Right renal pelvis (tissue), 4 donors: Measurements from ENCODE around the gene ITGA11. TPM values are rescaled to one million over a fixed set of nuclear protein-coding genes. Genes with fewer than 3 reads are reported as not detected.

Experiments used
- DNase-seq, 4 donors: peaks; one replicate each; pipeline ENCODE4 v3.0.0-alpha.2; 2013; ENCODE audit warnings: low read depth in 4 of 4, low spot score in 3 of 4, missing footprints in 1 of 4
- polyA plus RNA-seq, 4 donors: library from polyadenylated mRNA; unstranded; fragments of 120-200 nt; gene quantifications; one replicate each; pipeline ENCODE4 v1.2.1, GENCODE V29; 2013; ENCODE audit not compliant: insufficient read length in 4 of 4

ITGA11 gene
- polyA plus RNA-seq, 4 donors: 3.0 to 5.4 (median 4.2) TPM

DNA sequence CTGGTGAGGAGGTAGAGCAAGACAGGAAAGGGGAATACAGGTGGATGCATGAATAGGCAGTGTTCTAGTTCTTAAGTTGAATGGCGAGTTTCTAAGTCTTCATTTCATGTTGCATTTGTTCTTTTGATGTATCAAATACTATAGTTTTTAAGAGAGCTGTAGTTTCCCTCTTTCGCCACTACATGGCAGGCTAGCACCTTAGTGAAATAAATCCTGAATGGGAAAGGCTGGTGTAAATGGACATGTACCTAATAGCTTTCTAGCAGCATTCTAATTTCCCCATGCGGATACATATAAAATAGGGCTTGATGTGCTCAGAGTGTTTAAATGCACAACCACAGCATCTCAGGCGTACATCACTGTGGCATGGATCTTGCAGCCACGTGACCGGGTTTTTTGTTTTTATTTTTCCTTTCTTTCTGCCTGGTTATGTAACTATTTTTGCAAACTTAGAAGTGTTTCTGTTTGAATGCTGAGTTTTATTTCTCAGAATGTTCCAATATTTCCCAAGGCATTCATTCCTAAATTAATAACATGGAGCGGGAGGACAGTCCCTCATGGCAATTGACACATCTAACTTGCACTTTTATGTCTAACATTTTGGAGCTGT is 178.9 kb downstream of the ITGA11 start:
- DNase-seq: peak in 2 of 4 donors; percentile 35 to 63

DNA sequence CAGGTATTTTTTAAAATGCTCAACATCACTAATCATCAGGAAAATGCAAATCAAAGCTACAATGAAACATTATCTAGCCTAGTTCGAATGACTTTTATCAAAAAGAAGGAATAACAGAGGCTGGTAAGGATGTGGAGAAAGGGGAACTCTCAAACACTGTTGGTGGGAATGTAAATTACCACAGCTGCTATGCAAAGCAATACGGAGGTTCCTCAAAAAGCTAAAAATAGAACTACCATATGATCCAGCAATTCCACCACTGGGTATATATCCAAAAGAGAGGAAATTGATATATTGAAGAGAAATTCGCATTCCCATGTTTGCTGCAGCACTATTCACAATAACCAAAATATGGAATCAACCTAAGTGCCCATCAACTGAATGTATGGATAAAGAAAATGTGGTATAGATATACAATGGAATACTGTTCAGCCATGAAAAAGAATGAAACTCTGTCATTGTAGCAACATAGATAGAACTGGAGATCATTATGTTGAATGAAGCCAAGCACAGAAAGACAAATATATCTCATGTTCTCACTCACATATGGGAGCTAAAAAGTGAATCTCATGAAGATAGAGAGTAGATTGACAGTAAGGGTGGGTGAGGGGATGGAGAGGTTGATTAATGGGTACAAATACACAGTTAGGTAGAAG is 182.8 kb downstream of the ITGA11 start:
- no peak for DNase-seq

Other genes with a start within 250 kb of the ITGA11 start
- gene CALML4, start 226.8 kb downstream of the ITGA11 start, polyA plus RNA-seq: 10 to 100 TPM; 31.2 to 37.0 (median 34.5) TPM
- gene CLN6, start 202.4 kb downstream of the ITGA11 start, polyA plus RNA-seq: 10 to 100 TPM; 32.7 to 41.4 (median 33.9) TPM
- 10 to 100 TPM; 52.1 to 65.6 (median 60.6) TPM for gene FEM1B, start 154.4 kb downstream of the ITGA11 start, polyA plus RNA-seq
- gene CORO2B, start 146.8 kb upstream of the ITGA11 start, polyA plus RNA-seq: 10 to 100 TPM; 22.1 to 27.9 (median 25.6) TPM